CD4-positive, CD25-positive, alpha-beta regulatory T cell (primary cell): Measurements from ENCODE around the gene ZNF516. TPM values are rescaled to one million over a fixed set of nuclear protein-coding genes. Genes with fewer than 3 reads are reported as not detected.

ENCODE experiments used
- ATAC-seq, 2 donors: fragments of 150-1000 bp; cut with Tn5 transposase; one replicate each; pipeline ENCODE4 v1.10.0; 2021; ENCODE audit warnings: low read depth in 2 of 2, moderate number of reproducible peaks in 2 of 2, moderate library complexity in 1 of 2
- DNase-seq, 3 donors: peaks; one replicate each; pipeline versions ENCODE4 v3.0.0 to v3.0.0-alpha.2; 2012 to 2022; ENCODE audit warnings: mixed read lengths in 1 of 3
- H3K27ac ChIP-seq: one replicate; pipeline ENCODE4 v1.7.0; 2013; ENCODE audit warnings: mild to moderate bottlenecking, low read length; ENCODE audit not compliant: insufficient read depth, poor library complexity, severe bottlenecking
- H3K27me3 ChIP-seq: one replicate; pipeline ENCODE4 v1.7.0; 2013; ENCODE audit warnings: low read length; ENCODE audit not compliant: control insufficient read depth, insufficient read depth
- H3K36me3 ChIP-seq: one replicate; pipeline ENCODE4 v1.7.0; 2013; ENCODE audit warnings: mild to moderate bottlenecking, low read length, moderate library complexity; ENCODE audit not compliant: control insufficient read depth, insufficient read depth
- H3K4me1 ChIP-seq: 2 replicates; pipeline ENCODE4 v1.7.0; 2013; ENCODE audit warnings: mild to moderate bottlenecking, low read length; ENCODE audit not compliant: insufficient read depth, control insufficient read depth, poor library complexity, severe bottlenecking
- H3K4me3 ChIP-seq: one replicate; pipeline ENCODE4 v1.7.0; 2013; ENCODE audit warnings: low read depth, mild to moderate bottlenecking, low read length, moderate library complexity
- H3K9me3 ChIP-seq, 2 experiments: 1 replicate in 1 of 2; 2 replicates in 1 of 2; pipeline ENCODE4 v1.7.0; 2013; ENCODE audit warnings: low read length in 2 of 2, mild to moderate bottlenecking in 1 of 2, moderate library complexity in 1 of 2; ENCODE audit not compliant: control insufficient read depth in 2 of 2
- H3K27ac Mint-ChIP-seq, 3 donors: one replicate each; pipeline ENCODE4 v1.8.0; 2020 to 2022; ENCODE audit warnings: mild to moderate bottlenecking in 3 of 3, mixed read lengths in 3 of 3, moderate library complexity in 2 of 3
- H3K27me3 Mint-ChIP-seq: one replicate; pipeline ENCODE4 v1.8.0; 2022; ENCODE audit warnings: mild to moderate bottlenecking, mixed read lengths
- H3K36me3 Mint-ChIP-seq: one replicate; pipeline ENCODE4 v1.8.0; 2020; ENCODE audit warnings: mixed read lengths
- H3K4me1 Mint-ChIP-seq, 4 donors: one replicate each; pipeline ENCODE4 v1.8.0; 2020 to 2022; ENCODE audit warnings: mixed read lengths in 4 of 4, mild to moderate bottlenecking in 1 of 4
- H3K4me3 Mint-ChIP-seq, 4 donors: one replicate each; pipeline ENCODE4 v1.8.0; 2020 to 2022; ENCODE audit warnings: mild to moderate bottlenecking in 4 of 4, mixed read lengths in 4 of 4, moderate library complexity in 3 of 4
- H3K9me3 Mint-ChIP-seq, 7 donors: one replicate each; pipeline ENCODE4 v1.8.0; 2020 to 2022; ENCODE audit warnings: mixed read lengths in 7 of 7, mild to moderate bottlenecking in 3 of 7, moderate library complexity in 2 of 7
- polyA plus RNA-seq, 4 donors: library from polyadenylated mRNA; unstranded; fragments of 300-500 nt; fragmentation: Illumina TruSeq; gene quantifications; one replicate each; pipeline ENCODE4 v1.2.3, GENCODE V29; 2021
- total RNA-seq: library from RNA; stranded (reverse); gene quantifications from one replicate; pipeline ENCODE4 v1.2.3, GENCODE V29; 2022

The ZNF516 gene
- total and polyA plus RNA-seq, 5 donors from 2014 or later = 0.26 to 9.9 (median 0.57) TPM; not detected in 1

DNA sequence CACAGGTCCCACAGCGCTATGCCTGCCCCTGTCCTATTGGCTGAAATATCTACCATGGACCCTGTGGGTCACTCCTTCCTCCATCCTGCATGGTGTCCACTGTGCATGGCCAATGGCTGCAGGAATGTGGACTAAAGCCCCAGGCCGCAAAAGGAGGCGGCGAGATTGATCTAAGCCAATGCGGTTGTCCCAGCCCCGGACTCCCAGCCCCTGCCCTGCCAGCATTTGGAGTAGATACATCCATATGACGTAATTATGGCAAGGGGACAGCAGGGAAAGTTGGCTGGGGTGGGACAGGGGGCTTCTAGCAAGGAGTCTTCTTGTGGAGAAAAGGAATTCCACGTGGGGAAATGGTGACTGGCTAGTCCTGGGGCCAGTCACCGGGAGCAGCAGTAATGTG, 11.4 kb upstream of the ZNF516 start:
- Mint-ChIP-seq H3K36me3 (no peaks in the 10 kb centered on the region), H3K4me3 (no peak overlapping the region), H3K4me1 (no peaks in the 10 kb centered on the region), H3K27me3 (peaks cover 16% of the 10 kb centered on the region), H3K27ac (no peak overlapping the region), H3K9me3 (no peaks in the 10 kb centered on the region)
- Histone ChIP-seq H3K4me1 (no peaks in the 10 kb centered on the region), H3K27me3 (no peaks in the 10 kb centered on the region), H3K9me3 (no peaks in the 10 kb centered on the region), H3K4me3 (no peak overlapping the region), H3K27ac (no peak overlapping the region), H3K36me3 (no peaks in the 10 kb centered on the region)
- ATAC-seq (no peak), DNase-seq (no peak)

GRCh38 chr18:76505614-76506013, 10.6 kb upstream of the ZNF516 start:
- Histone ChIP-seq H3K4me3 (no peak overlapping the region), H3K9me3 (no peaks in the 10 kb centered on the region), H3K27me3 (no peaks in the 10 kb centered on the region), H3K27ac (no peak overlapping the region), H3K4me1 (no peaks in the 10 kb centered on the region), H3K36me3 (no peaks in the 10 kb centered on the region)
- H3K4me3 Mint-ChIP-seq = no peak overlapping the region
- H3K4me1 Mint-ChIP-seq = no peaks in the 10 kb centered on the region
- H3K36me3 Mint-ChIP-seq = no peaks in the 10 kb centered on the region
- ATAC-seq (no peak), DNase-seq (no peak)
- no peak overlapping the region for H3K27ac Mint-ChIP-seq
- no peaks in the 10 kb centered on the region for H3K9me3 Mint-ChIP-seq
- peaks cover 19% of the 10 kb centered on the region for H3K27me3 Mint-ChIP-seq

DNA sequence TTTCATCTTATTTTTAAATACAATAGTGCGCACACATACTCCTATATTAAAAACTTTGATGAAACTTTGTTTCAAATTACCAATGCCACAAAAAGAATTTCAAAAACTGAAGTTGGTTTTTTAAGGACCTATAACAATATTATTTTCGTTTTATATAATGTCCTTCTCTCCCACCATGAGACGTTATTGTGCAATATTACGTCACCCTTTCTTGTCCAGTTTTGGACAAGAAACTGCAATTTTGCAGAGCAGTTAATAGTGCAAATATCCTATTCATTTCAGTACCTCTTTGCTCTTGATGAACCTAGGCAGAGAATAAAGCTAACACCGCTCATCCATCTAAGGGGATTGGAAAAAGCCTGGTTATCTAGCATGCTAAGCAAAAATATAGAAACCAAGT, 9.7 kb upstream of the ZNF516 start:
- DNase-seq (no peak), ATAC-seq (no peak)
- no peaks in the 10 kb centered on the region for H3K36me3 ChIP-seq
- H3K36me3 Mint-ChIP-seq = no peaks in the 10 kb centered on the region
- peaks cover 24% of the 10 kb centered on the region for H3K27me3 Mint-ChIP-seq
- H3K27me3 ChIP-seq = no peaks in the 10 kb centered on the region
- no peaks in the 10 kb centered on the region for H3K4me1 Mint-ChIP-seq
- no peaks in the 10 kb centered on the region for H3K9me3 Mint-ChIP-seq
- no peaks in the 10 kb centered on the region for H3K4me1 ChIP-seq
- H3K4me3 ChIP-seq = no peak overlapping the region
- no peaks in the 10 kb centered on the region for H3K9me3 ChIP-seq
- no peak overlapping the region for H3K4me3 Mint-ChIP-seq
- no peak overlapping the region for H3K27ac Mint-ChIP-seq
- no peak overlapping the region for H3K27ac ChIP-seq

DNA sequence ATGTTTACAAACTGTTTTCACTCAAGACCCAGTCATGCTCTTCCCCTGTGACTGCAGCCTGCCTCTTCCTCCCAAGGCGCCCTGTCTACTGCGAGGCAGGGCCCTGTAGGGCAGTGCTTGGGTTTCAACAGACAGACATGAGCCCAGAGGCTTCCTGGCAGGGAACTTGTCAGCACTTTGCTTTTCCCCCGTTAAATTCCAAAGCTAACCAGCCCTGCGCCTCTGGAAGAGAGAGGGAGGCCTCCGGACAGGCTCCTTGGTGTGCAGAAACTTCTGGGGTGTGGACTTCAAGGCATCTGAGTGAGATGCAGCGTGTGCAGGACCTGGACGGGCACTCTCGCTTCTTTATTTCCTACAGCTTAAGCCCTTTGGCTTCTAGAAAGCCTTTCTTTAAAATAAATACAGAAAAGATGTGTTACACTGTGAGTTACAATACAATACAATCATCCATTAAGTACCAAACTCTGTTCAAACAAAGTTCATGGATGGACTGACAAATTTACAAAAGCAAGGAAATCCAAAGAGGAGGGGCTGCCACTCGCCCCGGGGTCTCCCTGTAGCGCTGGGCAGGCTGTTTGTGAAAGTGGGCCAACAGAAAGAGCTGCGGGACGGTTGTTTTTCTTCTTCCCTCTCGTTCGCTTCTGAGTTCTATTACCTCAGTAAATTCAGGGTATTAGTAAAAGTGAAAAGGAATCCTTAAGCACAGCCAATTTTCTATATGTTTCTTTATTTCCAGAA, 8.8 kb upstream of the ZNF516 start:
- Mint-ChIP-seq H3K27me3 (peaks cover 28% of the 10 kb centered on the region), H3K27ac (no peak overlapping the region), H3K4me1 (no peaks in the 10 kb centered on the region), H3K36me3 (no peaks in the 10 kb centered on the region), H3K4me3 (no peak overlapping the region), H3K9me3 (no peaks in the 10 kb centered on the region)
- Histone ChIP-seq H3K9me3 (no peaks in the 10 kb centered on the region), H3K4me1 (no peaks in the 10 kb centered on the region), H3K4me3 (no peak overlapping the region), H3K27me3 (peaks cover 2% of the 10 kb centered on the region), H3K27ac (no peak overlapping the region), H3K36me3 (no peaks in the 10 kb centered on the region)
- ATAC-seq (no peak), DNase-seq (no peak)

DNA sequence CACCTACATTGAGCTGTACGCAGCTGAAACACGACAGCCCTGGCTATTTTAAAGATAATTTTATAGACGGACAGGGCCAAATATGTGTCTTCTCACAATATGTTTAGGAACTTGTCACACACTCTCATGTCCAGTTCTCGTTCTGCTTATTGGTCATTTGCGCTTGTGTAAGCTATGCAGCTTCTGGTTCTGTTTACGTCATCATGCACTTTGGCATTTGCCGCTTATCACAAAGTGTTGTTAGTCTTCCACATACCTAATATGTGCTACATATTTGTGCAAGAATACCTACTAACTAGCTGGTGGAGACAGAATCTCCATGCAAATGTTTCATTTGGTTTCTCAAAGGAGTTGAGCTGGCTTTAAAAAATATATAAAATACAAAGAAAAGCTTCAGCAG, 7.5 kb upstream of the ZNF516 start:
- H3K9me3 ChIP-seq = no peaks in the 10 kb centered on the region
- no peaks in the 10 kb centered on the region for H3K36me3 ChIP-seq
- H3K27me3 ChIP-seq = peaks cover 6% of the 10 kb centered on the region
- peaks cover 34% of the 10 kb centered on the region for H3K27me3 Mint-ChIP-seq
- ATAC-seq = no peak
- H3K4me1 ChIP-seq = no peaks in the 10 kb centered on the region
- H3K27ac Mint-ChIP-seq = no peak overlapping the region
- no peak overlapping the region for H3K4me3 ChIP-seq
- H3K27ac ChIP-seq = no peak overlapping the region
- H3K36me3 Mint-ChIP-seq = no peaks in the 10 kb centered on the region
- no peak for DNase-seq
- H3K4me3 Mint-ChIP-seq = no peak overlapping the region
- no peaks in the 10 kb centered on the region for H3K9me3 Mint-ChIP-seq
- H3K4me1 Mint-ChIP-seq = no peaks in the 10 kb centered on the region

GRCh38 chr18:76499637-76500340, 4.7 kb upstream of the ZNF516 start:
- no peak for DNase-seq
- Histone ChIP-seq H3K9me3 (no peaks in the 10 kb centered on the region), H3K4me1 (peaks cover 5% of the 10 kb centered on the region), H3K4me3 (no peak overlapping the region), H3K27me3 (peaks cover 15% of the 10 kb centered on the region), H3K27ac (no peak overlapping the region), H3K36me3 (no peaks in the 10 kb centered on the region)
- ATAC-seq = peak; percentile 23 to 29
- Mint-ChIP-seq H3K4me1 (peaks cover 0 to 12% (median 2%) of the 10 kb centered on the region in 4 donors), H3K27ac (no peak overlapping the region), H3K9me3 (peaks cover 0 to 2% (median 0%) of the 10 kb centered on the region in 7 donors), H3K36me3 (no peaks in the 10 kb centered on the region), H3K27me3 (peaks cover 57% of the 10 kb centered on the region), H3K4me3 (no peak overlapping the region)

DNA sequence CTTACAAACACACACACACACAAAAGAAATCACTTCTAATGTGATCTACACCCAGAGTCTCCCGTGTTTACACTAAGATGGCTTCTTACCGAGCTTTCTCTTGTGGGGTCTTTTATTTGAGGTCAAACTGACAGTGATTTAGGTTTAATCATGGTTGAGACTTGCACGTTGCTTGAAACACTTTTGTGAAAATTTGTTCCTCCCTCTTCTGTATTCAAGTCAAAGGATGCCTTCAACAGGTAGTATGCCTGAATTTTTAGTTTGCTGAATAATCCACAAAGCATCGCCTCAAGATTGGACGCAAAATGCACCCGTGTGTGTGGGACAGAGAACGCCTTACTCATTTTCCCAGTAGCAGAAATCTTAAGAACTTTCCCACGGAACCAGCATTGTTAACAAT, 4.0 kb upstream of the ZNF516 start:
- Mint-ChIP-seq H3K27me3 (peaks cover 64% of the 10 kb centered on the region), H3K27ac (no peak overlapping the region), H3K4me3 (no peak overlapping the region)

GRCh38 chr18:76498064-76498463, 3.0 kb upstream of the ZNF516 start:
- Mint-ChIP-seq H3K27ac (no peak overlapping the region), H3K27me3 (peaks cover 70% of the 10 kb centered on the region), H3K36me3 (peaks cover 3% of the 10 kb centered on the region), H3K4me1 (peaks cover 0 to 27% (median 7%) of the 10 kb centered on the region in 4 donors), H3K9me3 (peaks cover 0 to 2% (median 0%) of the 10 kb centered on the region in 7 donors), H3K4me3 (no peak overlapping the region)
- no peaks in the 10 kb centered on the region for H3K36me3 ChIP-seq
- peaks cover 23% of the 10 kb centered on the region for H3K27me3 ChIP-seq
- ATAC-seq (no peak), DNase-seq (no peak)
- H3K9me3 ChIP-seq = no peaks in the 10 kb centered on the region
- H3K4me3 ChIP-seq = no peak overlapping the region
- peaks cover 20% of the 10 kb centered on the region for H3K4me1 ChIP-seq
- no peak overlapping the region for H3K27ac ChIP-seq

More for the DNA sequence above, 4.0 kb upstream of the ZNF516 start:
- H3K4me1 ChIP-seq = peaks cover 13% of the 10 kb centered on the region
- H3K27ac ChIP-seq = no peak overlapping the region
- no peaks in the 10 kb centered on the region for H3K36me3 ChIP-seq
- no peak overlapping the region for H3K4me3 ChIP-seq
- H3K9me3 ChIP-seq = no peaks in the 10 kb centered on the region
- H3K4me1 Mint-ChIP-seq = peaks cover 0 to 17% (median 2%) of the 10 kb centered on the region in 4 donors
- H3K27me3 ChIP-seq = peaks cover 15% of the 10 kb centered on the region
- no peak for DNase-seq
- H3K9me3 Mint-ChIP-seq = peaks cover 0 to 2% (median 0%) of the 10 kb centered on the region in 7 donors
- ATAC-seq = no peak
- no peaks in the 10 kb centered on the region for H3K36me3 Mint-ChIP-seq
